Keratinocyte (primary cell): Measurements from ENCODE around the gene NECTIN3. TPM values are rescaled to one million over a fixed set of nuclear protein-coding genes. Genes with fewer than 3 reads are reported as not detected.

ENCODE experiments used
- DNase-seq: peaks from one replicate; pipeline ENCODE4 v3.0.0-alpha.2; 2011; ENCODE audit warnings: low read depth, missing footprints, low spot score
- FAIRE-seq: peaks from 2 replicates; lab custom pipeline; 2011; peaks lifted over from hg19 to GRCh38; lab: Jason Lieb, UNC
- H2AFZ ChIP-seq: 2 replicates; pipeline ENCODE4 v1.6.0; 2012; ENCODE audit warnings: low read length, control low read depth, inconsistent platforms; ENCODE audit not compliant: control insufficient read depth
- H3K27ac ChIP-seq: 2 replicates; pipeline ENCODE4 v1.5.1; 2011; ENCODE audit warnings: low read length; ENCODE audit not compliant: control insufficient read depth, insufficient read depth
- H3K27me3 ChIP-seq: 3 replicates; pipeline ENCODE4 v1.6.0; 2011; ENCODE audit warnings: low read length; ENCODE audit not compliant: control insufficient read depth, insufficient read depth; ENCODE audit errors: extremely low read depth
- H3K36me3 ChIP-seq, 2 experiments: 2 replicates in 1 of 2; 3 replicates in 1 of 2; pipeline ENCODE4 v1.5.1; 2011; ENCODE audit warnings: low read length in 2 of 2, mild to moderate bottlenecking in 1 of 2; ENCODE audit not compliant: control insufficient read depth in 2 of 2, insufficient read depth in 2 of 2; ENCODE audit errors: extremely low read depth in 1 of 2
- H3K4me1 ChIP-seq: 3 replicates; pipeline ENCODE4 v1.5.1; 2011; ENCODE audit warnings: low read length; ENCODE audit not compliant: control insufficient read depth, insufficient read depth; ENCODE audit errors: extremely low read depth
- H3K4me2 ChIP-seq: 3 replicates; pipeline ENCODE4 v1.6.0; 2011; ENCODE audit warnings: low read depth, low read length; ENCODE audit not compliant: control insufficient read depth, insufficient read depth; ENCODE audit errors: extremely low read depth
- H3K4me3 ChIP-seq, 3 experiments: fragments of 200-600 bp in 1 of 3; sonication (generic) in 1 of 3; 2 replicates in 2 of 3; 3 replicates in 1 of 3; pipeline ENCODE4 v1.5.1; 2011 to 2016; ENCODE audit warnings: low read length in 3 of 3, mild to moderate bottlenecking in 3 of 3, control low read depth in 2 of 3, inconsistent platforms in 1 of 3, low read depth in 1 of 3, mixed read lengths in 1 of 3, mixed run types in 1 of 3, moderate library complexity in 1 of 3; ENCODE audit not compliant: control insufficient read depth in 2 of 3, insufficient read depth in 2 of 3; ENCODE audit errors: extremely low read depth in 1 of 3
- H3K79me2 ChIP-seq: 2 replicates; pipeline ENCODE4 v1.6.0; 2012; ENCODE audit warnings: low read length; ENCODE audit not compliant: control insufficient read depth, insufficient read depth
- H3K9ac ChIP-seq: 3 replicates; pipeline ENCODE4 v1.6.0; 2011; ENCODE audit warnings: low read length; ENCODE audit not compliant: control insufficient read depth, insufficient read depth; ENCODE audit errors: extremely low read depth
- H3K9me1 ChIP-seq: 3 replicates; pipeline ENCODE4 v1.6.0; 2011; ENCODE audit warnings: low read length; ENCODE audit not compliant: control insufficient read depth, insufficient read depth; ENCODE audit errors: extremely low read depth
- H3K9me3 ChIP-seq: 2 replicates; pipeline ENCODE4 v1.5.1; 2012; ENCODE audit warnings: low read depth, low read length; ENCODE audit not compliant: control insufficient read depth
- H4K20me1 ChIP-seq: 3 replicates; pipeline ENCODE4 v1.6.0; 2011; ENCODE audit warnings: low read length; ENCODE audit not compliant: control insufficient read depth, insufficient read depth; ENCODE audit errors: extremely low read depth
- EZH2 ChIP-seq: IDR thresholded peaks from one replicate; pipeline ENCODE4 v1.6.1; 2012; ENCODE audit warnings: inconsistent platforms, mild to moderate bottlenecking, low read length, moderate library complexity
- dilution Hi-C: fragments of 300-500 bp; cut with MboI; formaldehyde crosslinking; loops from one replicate; pipeline ENCODE4 v1.7.0; 2020; ENCODE audit warnings: low sequenced_read_pairs; ENCODE audit not compliant: extremely low pct_ligation_motif_present
- polyA plus RNA-seq, 5 experiments: library from polyadenylated mRNA; depleted of rRNA in 3 of 5; stranded (reverse) in 3 of 5; stranded (forward) in 1 of 5; unstranded in 1 of 5; fragments of >200 nt; gene quantifications; 1 replicate in 1 of 5; 2 replicates in 3 of 5; 3 replicates in 1 of 5; pipeline versions ENCODE4 v1.2.1 to v1.2.3, GENCODE V29; 2011 to 2012; ENCODE audit warnings: missing spikeins in 2 of 5, low read depth in 1 of 5, low replicate concordance in 1 of 5
- TF ChIP-seq, protein P1 (sequence below), 3 experiments: IDR thresholded peaks in 1 of 3; conservative IDR thresholded peaks in 1 of 3; optimal IDR thresholded peaks in 1 of 3; 2 replicates in 2 of 3; 3 replicates in 1 of 3; pipeline versions ENCODE3 to v1.5.1; 2011; ENCODE audit warnings: low read length in 3 of 3, mild to moderate bottlenecking in 3 of 3, moderate library complexity in 2 of 3, control low read depth in 1 of 3, inconsistent platforms in 1 of 3; ENCODE audit not compliant: insufficient read depth in 2 of 3; ENCODE audit errors: extremely low read depth in 1 of 3

NECTIN3 gene
- polyA plus RNA-seq, 1 donor (not counting 4 experiments of a cell fraction or from before 2014, with no cell fraction given), result 2.1 TPM

DNA sequence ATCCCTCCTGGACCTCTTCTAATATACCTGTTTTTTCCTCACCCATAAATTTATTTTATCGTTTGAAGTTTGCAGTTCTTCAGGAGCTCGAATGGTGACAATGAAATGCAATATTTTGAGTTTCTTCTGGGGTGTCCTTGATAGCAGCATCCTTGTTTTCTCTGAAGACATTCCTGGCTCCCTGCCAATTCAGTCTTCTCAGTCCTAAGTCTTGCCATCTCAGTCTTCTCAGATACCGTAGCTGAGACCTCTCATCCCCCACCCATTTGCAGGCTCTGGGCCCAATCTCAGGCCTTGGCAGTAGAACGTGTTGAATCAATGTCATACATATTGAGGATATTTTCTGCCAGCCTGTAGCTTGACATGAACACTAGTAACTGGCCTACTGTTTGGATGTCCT lies 140.9 kb downstream of the NECTIN3 start:
- dilution Hi-C loops, result no loop called here
- DNase-seq, result no peak
- Histone ChIP-seq H3K27ac (no peak overlapping the region), H3K4me3 (no peak overlapping the region), H4K20me1 (no peaks in the 10 kb centered on the region), H3K9ac (no peak overlapping the region), H3K9me1 (no peaks in the 10 kb centered on the region), H3K27me3 (no peaks in the 10 kb centered on the region), H3K4me2 (no peak overlapping the region), H3K79me2 (no peaks in the 10 kb centered on the region), H3K9me3 (no peaks in the 10 kb centered on the region), H3K36me3 (no peaks in the 10 kb centered on the region), H2AFZ (no peak overlapping the region), H3K4me1 (no peaks in the 10 kb centered on the region)
- TF ChIP-seq, protein P1, sequence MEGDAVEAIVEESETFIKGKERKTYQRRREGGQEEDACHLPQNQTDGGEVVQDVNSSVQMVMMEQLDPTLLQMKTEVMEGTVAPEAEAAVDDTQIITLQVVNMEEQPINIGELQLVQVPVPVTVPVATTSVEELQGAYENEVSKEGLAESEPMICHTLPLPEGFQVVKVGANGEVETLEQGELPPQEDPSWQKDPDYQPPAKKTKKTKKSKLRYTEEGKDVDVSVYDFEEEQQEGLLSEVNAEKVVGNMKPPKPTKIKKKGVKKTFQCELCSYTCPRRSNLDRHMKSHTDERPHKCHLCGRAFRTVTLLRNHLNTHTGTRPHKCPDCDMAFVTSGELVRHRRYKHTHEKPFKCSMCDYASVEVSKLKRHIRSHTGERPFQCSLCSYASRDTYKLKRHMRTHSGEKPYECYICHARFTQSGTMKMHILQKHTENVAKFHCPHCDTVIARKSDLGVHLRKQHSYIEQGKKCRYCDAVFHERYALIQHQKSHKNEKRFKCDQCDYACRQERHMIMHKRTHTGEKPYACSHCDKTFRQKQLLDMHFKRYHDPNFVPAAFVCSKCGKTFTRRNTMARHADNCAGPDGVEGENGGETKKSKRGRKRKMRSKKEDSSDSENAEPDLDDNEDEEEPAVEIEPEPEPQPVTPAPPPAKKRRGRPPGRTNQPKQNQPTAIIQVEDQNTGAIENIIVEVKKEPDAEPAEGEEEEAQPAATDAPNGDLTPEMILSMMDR (optimal IDR thresholded peaks at IDR 0.05 in 1 of 3, IDR thresholded peaks at IDR 0.05 in 1 of 3, conservative IDR thresholded peaks at IDR 0.05 in 1 of 3; ENCODE audit: extremely low read depth in 1 of 3, insufficient read depth in 2 of 3, low read length in 3 of 3), result no peak
- no peak for TF ChIP-seq EZH2
- no peak for FAIRE-seq

DNA sequence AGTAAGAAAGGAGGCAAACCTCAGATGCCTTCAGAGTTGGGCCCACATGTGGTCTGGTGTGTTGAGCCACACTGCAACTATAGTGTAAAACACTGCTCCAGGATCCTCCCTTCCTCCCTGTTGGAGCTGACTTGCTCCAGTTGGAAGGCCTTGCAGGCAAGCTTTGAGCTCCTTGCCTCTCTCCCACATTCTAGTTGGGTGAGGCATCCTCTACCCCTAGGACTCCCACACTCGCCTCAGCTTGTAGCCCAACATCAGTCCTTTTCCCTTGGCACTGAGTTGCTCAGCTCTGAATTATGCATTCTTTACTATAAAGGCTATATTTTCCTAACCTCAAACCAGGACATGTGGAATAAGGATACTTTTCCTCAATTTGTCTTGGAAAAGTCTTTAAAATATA lies 143.9 kb downstream of the NECTIN3 start:
- dilution Hi-C loops, result no loop called here
- H3K4me1 ChIP-seq, result no peaks in the 10 kb centered on the region
- H2AFZ ChIP-seq, result no peak overlapping the region
- no peak for DNase-seq
- H3K79me2 ChIP-seq, result no peaks in the 10 kb centered on the region
- FAIRE-seq, result no peak
- no peak overlapping the region for H3K4me2 ChIP-seq
- no peak overlapping the region for H3K4me3 ChIP-seq
- no peak overlapping the region for H3K27ac ChIP-seq
- H3K27me3 ChIP-seq, result no peaks in the 10 kb centered on the region
- TF ChIP-seq EZH2, result no peak
- TF ChIP-seq, protein P1 (optimal IDR thresholded peaks at IDR 0.05 in 1 of 3, IDR thresholded peaks at IDR 0.05 in 1 of 3, conservative IDR thresholded peaks at IDR 0.05 in 1 of 3; ENCODE audit: extremely low read depth in 1 of 3, insufficient read depth in 2 of 3, low read length in 3 of 3), result no peak
- no peak overlapping the region for H3K9ac ChIP-seq
- no peaks in the 10 kb centered on the region for H3K9me3 ChIP-seq
- H4K20me1 ChIP-seq, result no peaks in the 10 kb centered on the region
- no peaks in the 10 kb centered on the region for H3K9me1 ChIP-seq
- no peaks in the 10 kb centered on the region for H3K36me3 ChIP-seq
